GM21737 (cell line): ENCODE results near the gene ARHGAP32.
"Not testable (repeated sequence)": the region's sequence is repeated elsewhere in the genome, so short reads cannot be mapped to it uniquely, and the experiment has no call there.

Source experiments
- ATAC-seq: cut with Tn5 transposase; IDR thresholded peaks from one replicate; pipeline ENCODE4 v1.9.1; 2021; ENCODE audit warnings: mild to moderate bottlenecking, moderate library complexity; ENCODE audit not compliant: unreplicated experiment

ARHGAP32 gene

DNA sequence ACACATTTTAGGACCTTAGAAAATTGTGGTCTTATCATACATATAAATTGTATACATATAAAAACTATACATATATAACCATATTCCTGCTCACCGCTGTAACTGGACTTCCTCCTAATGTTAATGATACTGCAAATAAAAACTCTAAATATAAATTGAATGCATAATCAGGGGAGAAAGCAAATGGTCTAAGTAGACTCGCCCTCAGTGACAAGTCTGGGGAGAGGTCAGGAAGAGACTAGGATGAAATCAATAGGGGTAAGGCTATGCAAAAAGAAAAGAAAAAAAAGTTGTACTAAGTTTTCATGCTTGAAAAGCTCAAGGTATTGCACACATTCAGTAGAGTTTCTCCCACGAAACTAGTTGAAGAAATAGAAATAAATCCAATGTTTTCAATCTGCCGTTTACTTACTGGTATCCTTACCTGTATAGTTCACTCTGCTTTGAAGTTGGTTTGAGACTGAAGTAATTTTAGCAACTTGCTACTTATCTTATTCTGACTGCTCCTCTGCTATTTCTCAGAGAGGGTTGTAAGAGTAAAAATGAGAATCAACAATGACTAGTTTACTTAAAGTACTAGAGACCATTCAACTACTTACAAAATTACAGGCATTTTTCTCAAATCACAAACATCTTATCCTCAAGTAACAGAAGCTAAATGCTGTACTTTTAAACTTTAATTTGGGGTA is 12.2 kb upstream of the ARHGAP32 start:
- ATAC-seq: no peak

DNA sequence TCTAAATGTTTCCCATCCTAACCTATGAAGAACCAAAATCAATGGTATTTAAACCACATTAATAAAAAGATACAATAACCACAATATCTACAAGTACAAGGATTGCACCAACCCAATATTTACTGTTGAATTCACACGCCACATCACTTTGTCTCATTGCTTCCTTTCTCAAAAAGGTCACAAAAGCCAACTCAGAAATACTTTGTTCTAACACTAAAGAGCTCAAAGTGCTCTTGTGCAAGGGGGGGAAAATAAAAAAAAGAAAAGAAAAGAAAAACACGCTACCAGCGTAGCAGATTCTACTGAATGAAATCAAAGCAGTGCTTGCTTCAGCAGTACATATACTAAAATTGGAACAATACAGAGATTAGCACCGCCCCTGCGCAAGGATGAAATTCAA is 10.5 kb upstream of the ARHGAP32 start:
- ATAC-seq: no peak

- ATAC-seq: no peak
Observed at GRCh38 chr11:129195682-129196081, 3.6 kb upstream of the ARHGAP32 start.

DNA sequence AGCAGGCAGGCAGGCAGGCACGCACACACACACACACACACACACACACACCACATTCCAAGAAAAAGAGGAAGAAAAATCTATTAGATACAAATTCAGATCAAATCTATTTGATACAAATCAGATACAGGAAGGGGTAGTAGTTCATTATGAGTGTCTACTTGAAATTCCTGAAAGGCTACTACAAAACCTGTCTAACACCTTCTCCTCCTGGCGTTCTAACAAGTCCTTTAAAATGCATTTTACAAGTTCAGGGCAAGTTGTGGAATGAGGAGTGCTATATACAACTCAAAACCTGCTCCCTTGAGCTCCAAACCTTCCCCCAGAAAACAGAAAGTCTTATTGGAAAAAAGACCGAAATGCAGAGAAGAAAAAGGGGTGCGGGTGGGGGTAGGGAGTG is 476 bp downstream of the ARHGAP32 start:
- no peak for ATAC-seq

- ATAC-seq: no peak
Observed at GRCh38 chr11:129190087-129190486, 2.0 kb downstream of the ARHGAP32 start.

DNA sequence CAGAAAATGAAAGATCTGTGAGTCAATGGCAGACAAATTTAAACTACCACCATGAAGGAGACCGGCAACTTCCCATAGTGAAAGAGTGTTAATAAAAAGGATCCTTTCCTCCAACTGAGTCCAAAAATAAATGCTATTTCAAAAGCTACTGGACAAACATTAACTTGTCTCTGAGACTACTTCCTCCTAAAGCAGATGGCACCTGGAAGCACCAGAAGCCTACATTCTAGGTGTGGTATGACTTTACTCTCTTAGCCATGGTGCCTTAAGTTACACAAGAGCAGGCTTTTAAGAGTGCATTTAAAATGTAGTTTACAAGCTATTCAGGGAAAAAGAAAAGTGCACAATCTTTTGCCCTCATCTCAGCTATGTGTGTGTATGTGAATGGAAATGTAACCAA is 2.5 kb downstream of the ARHGAP32 start:
- ATAC-seq: no peak

- not testable (repeated sequence) for ATAC-seq
Observed at GRCh38 chr11:129185082-129185481, 7.0 kb downstream of the ARHGAP32 start.

DNA sequence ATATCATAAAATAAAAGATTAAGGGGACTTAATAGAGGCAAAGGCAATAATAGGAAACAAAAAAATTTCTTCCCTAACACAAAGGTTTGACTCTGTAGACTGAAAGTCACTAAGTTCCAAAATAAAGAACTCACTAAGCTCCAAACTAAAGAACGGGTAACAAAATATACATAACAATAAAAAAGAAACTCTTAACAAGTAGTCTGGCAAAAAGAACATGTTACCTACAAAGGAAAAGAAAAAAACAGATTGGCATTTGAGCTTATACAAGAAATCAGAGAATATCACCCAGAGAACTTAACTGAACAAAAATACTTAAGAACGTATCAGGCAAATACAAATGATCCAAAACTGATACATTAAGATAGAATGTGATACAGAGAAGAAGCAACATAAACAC is 7.5 kb downstream of the ARHGAP32 start:
- no peak for ATAC-seq

- no peak for ATAC-seq
Observed at GRCh38 chr11:129167315-129167714, 24.8 kb downstream of the ARHGAP32 start.

- no peak for ATAC-seq
Observed at GRCh38 chr11:129163714-129164164, 28.4 kb downstream of the ARHGAP32 start.

GRCh38 chr11:129157080-129157479 is 35.0 kb downstream of the ARHGAP32 start:
- not testable (repeated sequence) for ATAC-seq

DNA sequence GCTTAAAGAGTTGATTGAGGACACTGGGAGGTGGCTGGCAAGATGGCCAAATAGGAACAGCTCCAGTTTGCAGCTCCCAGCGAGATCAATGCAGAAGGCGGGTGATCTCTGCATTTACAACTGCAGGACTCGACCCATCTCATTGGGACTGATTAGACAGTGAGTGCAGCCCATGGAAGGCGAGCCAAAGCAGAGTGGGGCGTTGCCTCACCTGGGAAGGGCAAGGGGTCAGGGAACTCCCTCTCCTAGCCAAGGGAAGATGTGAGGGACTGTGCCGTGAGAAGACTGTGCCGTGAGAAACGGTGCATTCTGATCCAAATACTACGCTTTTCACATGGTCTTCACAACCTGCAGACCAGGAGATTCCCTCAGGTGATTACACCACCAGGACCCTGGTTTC is 36.4 kb downstream of the ARHGAP32 start:
- ATAC-seq: no peak

DNA sequence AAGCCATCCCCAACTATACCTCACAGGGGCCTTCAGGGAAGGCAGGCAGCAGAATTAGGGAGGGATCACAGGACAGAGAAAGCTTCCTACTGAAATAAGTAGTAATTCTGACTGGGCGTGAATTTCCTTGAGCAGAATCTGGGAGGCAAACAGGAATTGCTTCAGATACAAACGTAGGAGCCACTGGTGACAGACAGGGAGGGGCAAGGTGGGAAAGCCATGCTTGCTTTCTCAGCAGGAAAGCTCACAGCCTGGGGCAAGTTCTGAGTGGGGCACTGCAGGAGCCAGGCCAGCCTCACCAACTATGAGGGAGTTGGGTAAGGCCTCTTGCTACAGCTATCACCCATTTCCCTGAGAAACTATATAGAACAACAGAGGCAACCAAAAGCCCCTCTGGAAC is 43.6 kb downstream of the ARHGAP32 start:
- ATAC-seq: no peak

GRCh38 chr11:129146191-129146590 is 45.9 kb downstream of the ARHGAP32 start:
- no peak for ATAC-seq

DNA sequence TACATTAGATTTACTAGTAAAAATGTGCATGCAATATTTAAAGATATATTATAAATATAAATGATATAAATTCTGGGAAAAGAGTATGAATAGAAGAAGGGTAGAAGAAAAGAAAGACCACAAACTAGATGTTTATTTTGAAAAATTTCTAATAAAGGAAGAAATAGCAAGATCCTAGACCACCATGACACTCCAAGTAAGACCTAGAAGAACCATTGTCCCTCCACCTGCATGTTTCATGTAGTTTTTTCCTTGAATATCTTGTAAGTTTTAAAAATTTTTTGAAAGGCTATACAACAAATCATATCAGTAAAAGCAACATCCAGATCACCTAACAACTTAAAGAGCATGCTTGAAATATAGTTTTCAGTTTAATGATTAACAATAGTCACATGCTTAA is 46.8 kb downstream of the ARHGAP32 start:
- ATAC-seq: no peak

DNA sequence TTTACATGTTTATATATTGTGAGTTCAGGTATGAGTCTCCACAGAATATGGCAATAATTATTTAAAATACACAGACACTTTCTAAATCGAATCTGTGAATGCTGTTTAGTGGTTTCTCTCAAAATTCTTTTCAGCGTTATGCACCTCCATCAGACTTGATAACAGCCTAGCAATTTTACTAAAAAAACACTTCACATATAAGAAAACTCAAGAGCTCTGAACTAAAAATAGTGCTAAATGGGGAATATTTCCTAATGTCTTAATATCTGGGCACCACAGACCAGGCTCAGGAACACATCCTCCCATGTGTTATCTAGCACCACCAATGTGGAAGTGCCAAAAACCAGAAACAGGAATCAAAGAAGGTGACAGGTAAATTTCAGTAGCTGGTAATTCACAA is 47.9 kb downstream of the ARHGAP32 start:
- ATAC-seq: no peak

DNA sequence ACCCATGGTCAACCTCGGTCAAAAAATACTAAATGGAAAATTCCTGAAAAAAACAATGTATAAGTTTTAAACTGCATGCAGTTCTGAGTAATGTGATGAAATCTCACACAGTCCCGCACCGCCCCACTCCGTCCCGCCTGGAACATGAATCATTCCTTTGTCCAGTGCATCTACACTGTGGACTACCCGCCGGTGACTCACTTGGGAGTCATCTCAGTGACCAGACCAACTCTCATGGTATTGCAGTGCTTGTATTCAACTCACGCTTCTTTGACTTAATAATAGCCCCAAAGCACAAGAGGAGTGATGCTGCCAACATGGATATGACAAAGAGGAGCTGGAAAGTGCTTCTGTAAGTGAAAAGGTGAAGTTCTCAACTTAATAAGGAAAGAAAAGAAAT is 48.8 kb downstream of the ARHGAP32 start:
- no peak for ATAC-seq

DNA sequence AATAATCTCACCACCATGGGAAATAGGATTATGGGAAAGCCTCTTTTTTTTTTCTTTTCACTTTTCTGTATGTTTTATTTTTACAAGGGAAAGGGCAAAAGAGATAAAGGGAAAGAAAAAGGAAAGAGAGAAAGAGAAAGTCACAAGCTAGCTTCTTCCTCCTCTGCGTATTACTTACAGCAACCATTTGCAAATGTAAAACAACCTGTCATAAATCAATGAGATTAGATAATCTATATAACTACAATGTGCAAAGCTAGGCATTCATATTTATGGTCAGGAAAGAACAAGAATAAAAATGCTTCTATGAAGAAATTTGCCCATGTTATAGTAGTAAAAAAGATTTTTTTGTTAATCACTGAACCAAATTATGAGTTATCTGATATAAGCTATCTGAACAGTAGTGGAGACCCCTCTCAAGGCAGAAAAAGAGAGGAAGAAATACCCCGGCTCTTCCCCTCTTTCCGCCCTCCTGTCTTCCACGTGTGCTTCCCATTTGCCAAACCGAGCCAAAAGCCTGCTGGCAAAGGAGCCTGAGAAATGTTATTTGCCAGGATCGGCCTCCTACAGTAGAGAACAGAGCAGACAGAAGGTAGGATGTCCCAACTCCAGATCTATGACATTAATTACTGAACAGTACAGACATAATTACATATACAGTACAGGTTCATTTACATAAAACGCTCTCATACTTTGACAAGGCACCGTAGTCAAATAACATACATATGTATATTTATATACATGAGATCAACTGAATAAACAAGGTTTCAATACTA is 50.2 kb downstream of the ARHGAP32 start:
- ATAC-seq: no peak

DNA sequence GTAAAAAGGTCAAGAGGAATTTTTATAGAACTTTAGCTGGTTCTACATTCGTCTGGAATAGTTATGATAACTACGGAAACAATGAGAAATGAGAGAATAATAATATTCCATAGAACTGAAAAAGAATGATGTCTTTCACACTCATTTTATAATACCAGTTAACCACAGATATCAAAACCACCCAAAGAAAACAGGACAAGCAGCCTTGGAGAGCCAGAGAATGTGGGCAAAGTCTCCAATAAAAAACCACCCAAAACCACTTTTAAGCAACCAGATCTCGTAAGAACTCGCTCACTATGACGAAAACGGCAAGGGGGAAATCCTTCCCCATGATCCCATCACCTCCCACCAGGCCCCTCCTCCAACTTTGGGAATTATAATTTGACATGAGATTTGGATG is 60.8 kb downstream of the ARHGAP32 start:
- ATAC-seq: no peak

- ATAC-seq: not testable (repeated sequence)
Observed at GRCh38 chr11:129128881-129129620, 63.1 kb downstream of the ARHGAP32 start.

GRCh38 chr11:129119036-129119435 is 73.1 kb downstream of the ARHGAP32 start:
- no peak for ATAC-seq
